Inflammatory macrophage treated with lipopolysaccharide for 4 hours (primary cell): Measurements from ENCODE around the gene IL21R.
A peak's percentile ranks its signal among the peaks of the same experiment; 100 is the strongest.
"Not testable (repeated sequence)": the region's sequence is repeated elsewhere in the genome, so short reads cannot be mapped to it uniquely, and the experiment has no call there.

Experiments used
- DNase-seq: peaks from one replicate; pipeline ENCODE4 v3.0.0-alpha.2; 2020

The IL21R gene

DNA sequence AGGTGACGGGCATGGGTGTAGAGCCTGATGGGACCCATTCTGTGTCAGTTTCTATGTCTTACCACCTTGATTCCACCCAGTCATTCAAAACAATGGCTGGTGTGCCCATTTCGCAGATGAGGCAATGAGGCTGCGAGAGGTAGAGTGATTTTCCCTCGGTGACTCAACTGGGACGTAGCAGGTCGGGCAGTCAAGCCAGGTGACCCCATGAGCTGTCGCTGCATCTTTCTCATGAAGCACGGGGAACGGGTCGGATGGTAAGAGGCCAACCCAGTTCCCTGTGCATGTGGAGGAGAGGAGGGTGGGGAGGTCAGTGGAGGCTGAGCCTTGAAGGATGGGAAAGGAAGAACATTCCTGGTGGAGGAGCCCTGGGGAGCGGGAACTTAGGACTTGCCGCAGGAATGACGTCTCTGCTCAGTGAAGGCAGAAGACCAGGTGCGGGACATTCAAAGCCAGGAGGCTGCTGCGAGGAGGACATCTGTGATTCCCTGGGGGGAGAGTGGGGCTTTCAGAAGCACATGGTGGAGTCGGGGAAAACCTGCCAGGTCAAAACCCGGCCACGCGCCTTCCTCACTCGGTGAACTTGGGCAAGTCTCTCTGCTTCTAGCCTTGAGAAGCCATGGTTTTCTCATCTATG is 1.1 kb downstream of the IL21R start:
- no peak for DNase-seq

DNA sequence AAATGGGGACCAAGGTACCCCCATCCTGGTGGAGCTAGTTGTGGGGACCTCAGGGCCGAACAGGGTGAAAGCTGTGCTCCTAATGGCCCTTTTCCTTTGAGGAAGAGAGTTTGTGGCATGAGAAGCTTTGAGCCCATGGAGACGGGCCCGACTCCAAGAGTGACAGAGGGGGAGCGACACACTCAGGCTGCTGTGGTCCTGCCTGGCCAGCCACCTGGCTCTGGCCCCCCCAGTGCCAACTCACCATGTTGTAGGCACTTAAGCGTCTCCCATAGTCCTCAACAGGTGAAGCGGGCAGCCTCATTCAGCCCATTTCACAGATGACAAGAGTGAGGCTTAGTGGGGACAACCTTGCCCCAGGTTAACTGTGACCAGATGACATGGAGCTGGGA is 1.6 kb downstream of the IL21R start:
- DNase-seq, result no peak

DNA sequence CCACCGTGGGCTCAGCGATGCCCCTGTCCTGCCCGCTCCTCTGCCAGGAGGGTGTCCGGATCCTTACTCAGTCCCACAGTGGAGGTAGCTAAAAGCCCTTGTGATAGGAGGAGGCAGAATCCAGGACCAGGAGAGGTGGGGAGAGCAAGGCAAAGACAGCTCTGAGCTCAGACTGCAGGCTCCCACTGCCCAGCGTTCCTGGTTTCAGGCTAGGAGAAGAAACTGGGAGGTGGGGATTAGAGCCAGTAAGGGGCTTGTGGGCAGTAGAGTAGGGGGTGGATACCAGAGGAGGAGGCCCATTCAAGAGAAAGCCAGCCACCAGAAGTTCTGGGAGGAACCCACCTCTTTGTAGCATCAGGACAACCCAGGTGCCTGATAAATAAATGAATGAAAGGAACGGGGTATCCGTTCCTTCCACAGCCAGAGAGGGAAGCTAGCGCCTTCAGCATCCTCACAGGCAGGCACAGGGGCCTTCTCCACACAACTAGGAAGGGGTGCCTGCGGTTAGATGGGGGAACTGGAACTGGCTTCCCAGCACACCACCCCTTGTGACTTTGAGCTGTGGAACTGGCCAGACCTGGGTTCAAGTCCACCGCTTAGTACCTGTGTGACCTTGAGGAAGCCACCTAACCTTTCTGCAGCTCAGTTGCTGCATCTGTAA is 2.3 kb downstream of the IL21R start:
- no peak for DNase-seq

- no peak for DNase-seq
Observed at GRCh38 chr16:27405546-27406451, 3.8 kb downstream of the IL21R start.

DNA sequence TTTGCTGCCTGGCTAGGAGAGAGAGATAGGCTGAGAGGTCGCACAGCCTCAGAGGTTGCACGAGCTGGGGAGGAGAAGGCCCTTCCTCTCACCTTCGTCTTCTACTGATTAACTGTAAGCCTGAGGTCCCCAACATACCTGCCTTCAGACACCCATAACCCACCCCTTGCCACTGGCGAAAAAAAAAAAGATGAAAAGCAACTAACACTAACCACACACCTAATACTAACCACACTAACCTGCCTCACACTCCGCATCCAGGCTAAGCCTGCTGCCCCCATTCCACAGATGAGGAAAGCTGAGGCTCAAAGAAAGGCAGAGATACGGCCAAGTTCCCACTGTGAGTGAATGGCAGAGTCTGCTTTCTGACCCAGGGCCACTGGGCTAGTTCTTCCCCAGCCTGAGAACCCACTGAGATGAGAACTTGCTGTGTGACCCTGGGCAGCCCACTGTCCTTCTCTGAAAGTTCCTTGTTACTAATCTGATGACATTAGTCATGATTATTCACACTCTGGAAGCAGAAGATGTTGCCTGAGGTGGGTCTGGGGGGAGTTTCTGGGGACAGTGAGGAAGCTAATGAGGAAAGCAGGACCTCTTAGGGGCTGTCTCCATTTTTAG is 4.6 kb downstream of the IL21R start:
- DNase-seq, result no peak

GRCh38 chr16:27407133-27407532 is 5.2 kb downstream of the IL21R start:
- DNase-seq, result no peak

- DNase-seq, result peak; percentile 38
Observed at GRCh38 chr16:27408012-27408601, 6.1 kb downstream of the IL21R start.

DNA sequence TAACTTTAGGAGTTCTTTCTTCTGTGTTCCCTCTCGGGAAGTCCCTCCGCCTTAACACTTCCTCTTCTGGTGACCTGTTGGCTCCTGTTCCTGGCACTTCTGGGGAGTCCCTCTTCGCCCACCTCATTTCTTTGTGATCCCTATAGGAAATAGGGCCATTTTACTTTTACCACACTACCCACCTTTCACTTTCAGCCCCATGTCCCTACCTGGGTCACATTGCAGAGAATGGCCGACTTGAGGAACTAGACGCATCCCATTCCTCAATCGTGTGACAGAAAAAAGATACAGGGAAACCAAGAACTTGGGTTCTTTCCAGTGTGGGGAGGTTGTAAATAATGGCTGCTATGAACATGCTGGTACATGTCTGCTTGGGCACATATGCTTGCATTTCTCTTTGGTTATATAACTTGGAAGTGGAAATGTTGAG is 6.6 kb downstream of the IL21R start:
- DNase-seq, result peak; percentile 54

DNA sequence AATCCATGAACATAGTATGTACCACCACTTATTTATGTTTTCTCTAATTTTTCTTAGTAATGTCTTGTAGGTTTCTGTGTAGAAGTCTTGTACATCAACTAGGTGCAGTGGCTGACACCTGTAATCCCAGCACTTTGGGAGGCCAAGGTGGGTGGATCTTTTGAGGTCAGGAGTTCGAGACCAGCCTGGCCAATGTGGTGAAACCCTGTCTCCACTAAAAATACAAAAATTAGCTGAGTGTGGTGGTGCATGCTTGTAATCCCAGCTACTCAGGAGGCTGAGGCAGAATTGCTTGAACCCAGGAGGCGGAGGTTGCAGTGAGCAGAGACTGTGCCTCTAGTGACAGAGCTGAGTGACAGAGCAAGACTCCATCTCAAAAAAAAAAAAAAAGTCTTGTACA is 8.0 kb downstream of the IL21R start:
- DNase-seq, result not testable (repeated sequence)

- DNase-seq, result peak; percentile 80
Observed at GRCh38 chr16:27410761-27411160, 8.8 kb downstream of the IL21R start.

- DNase-seq, result peak; percentile 29
Observed at GRCh38 chr16:27413956-27414355, 12.0 kb downstream of the IL21R start.

DNA sequence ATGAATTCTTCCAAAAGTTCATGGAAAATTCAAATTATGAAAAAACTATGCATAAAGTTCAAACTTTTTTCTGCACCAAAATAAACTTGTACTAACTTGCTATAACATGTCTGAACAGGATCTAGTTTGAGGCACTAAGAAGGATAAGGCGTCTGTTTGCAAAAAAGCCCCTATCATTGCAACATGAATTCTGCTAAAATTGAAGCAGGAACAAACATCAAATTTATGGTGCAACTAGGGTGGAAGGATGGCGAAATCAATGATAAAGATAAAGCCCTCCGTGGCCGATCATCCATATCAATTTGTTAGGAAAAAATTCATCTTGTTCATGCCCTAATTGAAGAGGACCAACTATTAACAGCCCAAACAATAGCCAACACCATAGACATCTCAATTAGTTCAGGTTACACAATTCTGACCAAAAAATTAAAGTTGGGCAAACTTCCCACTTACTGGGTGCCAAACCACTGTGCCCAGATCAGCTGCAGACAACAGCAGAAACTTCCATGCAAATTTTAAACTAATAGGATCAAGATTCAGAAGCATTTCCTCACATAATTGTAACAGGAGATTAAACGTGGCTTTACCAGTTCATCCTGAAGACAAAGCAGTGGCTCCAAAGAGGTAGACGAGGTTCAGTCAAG is 12.9 kb downstream of the IL21R start:
- DNase-seq, result peak; percentile 79

- no peak for DNase-seq
Observed at GRCh38 chr16:27417047-27417671, 15.2 kb downstream of the IL21R start.

- no peak for DNase-seq
Observed at GRCh38 chr16:27421961-27422740, 20.2 kb downstream of the IL21R start.

DNA sequence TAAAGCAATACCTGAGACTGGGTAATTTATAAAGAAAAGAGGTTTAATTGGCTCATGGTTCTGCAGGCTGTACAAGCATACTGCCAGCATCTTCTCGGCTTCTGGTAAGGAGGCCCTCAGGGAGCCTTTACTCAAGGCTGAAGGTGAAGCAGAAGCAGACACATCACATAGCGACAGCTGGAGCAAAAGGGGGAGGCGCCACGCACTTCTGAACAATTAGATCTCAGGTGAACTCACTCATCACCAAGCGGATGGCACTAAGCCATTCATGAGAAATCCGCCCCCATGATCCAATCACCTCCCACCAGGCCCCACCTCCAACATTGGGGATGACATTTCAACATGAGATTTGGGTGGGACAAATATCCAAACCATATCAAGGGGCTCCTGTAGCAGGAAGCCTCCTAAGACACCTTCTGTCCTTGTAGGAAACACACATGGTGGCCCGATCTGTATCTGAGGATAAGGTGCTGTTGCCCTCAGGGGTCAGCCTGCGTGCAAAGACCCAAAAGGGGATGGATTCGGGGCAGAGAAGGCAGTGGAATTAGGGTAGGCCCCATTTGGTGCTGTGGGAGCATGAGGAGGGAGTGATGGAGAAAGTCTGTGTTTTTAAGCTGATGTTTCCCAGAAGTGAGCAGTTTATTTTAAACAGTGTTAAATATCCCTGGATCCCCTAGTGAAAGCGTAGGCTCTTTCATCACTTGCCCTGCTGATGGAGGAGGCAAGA is 23.0 kb downstream of the IL21R start:
- no peak for DNase-seq

- DNase-seq, result no peak
Observed at GRCh38 chr16:27425961-27426360, 24.0 kb downstream of the IL21R start.

DNA sequence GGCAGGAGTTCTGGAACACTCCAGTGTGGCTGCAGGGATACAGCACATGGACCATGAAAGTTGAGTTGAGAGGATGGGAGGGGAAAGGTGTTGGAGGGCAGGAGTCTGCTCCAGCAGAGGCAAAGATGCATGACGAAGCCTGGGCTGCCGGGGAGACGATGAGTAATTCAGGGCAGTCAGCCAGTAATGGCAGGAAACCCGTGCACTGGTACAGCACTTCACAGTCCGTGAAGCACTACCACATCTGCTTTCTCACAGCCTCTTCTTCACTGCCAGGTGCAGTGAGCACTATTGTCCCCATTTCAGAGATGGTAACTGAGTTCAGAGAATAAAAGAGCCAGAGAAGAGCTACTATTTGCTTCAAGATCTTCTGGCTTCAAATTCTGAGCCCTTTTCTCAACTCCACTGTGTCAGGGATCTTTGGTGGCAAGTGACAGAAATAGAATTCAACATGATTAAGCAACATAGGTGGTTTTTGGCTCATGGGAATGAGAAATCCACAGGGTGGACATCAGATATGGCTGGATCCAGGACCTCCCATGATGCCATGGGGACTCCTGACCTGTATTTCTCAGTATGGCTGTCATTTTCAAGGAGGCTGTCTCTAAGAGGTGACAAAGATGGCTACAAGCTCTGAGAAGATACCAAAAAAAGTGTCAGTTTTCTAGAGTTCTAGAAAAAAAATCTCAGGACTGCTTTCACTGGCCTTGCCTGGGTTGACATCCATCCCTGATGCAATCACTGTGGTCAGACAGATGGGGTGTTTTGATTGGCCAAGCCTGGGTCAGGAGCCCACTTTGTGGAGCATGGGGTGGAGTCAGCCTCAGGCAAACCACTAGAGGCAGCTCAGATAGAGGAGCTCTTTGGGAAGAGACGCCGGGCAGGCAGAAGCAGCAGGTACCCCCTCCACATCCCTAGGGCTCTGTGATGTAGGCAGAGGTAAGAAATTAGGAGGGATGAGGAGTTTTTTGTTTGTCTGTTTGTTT is 24.7 kb downstream of the IL21R start:
- DNase-seq, result peak; percentile 81

DNA sequence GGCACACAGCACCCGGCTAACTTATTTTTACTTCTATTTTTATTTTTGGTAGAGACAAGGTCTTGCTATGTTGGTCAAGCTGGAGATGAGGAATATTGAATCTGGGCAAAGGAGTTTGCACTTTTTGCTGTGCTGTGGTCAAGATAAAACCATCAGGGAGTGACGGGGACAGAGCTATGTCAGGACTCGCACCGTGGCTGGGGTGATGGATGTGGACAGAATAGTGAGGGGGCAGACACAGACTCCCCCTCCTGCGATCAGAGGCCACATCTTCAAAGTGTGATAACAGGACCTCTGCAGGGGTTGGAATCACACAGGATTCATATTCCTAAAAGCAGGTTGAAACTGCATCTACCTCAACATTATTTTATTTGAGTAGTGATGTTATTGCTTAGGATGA is 25.6 kb downstream of the IL21R start:
- no peak for DNase-seq
